Globus pallidus (tissue), 1 donor: Measurements from ENCODE around the gene MAP3K13.
A peak's percentile ranks its signal among the peaks of the same experiment; 100 is the strongest.
"Not testable (repeated sequence)": the region's sequence is repeated elsewhere in the genome, so short reads cannot be mapped to it uniquely, and the experiment has no call there.

ENCODE experiments used
- DNase-seq: peaks from one replicate; pipeline ENCODE4 v3.0.0-alpha.2; 2015; ENCODE audit warnings: low spot score

MAP3K13 gene

GRCh38 chr3:185342459-185343174 lies 20.3 kb upstream of the MAP3K13 start:
- no peak for DNase-seq

- no peak for DNase-seq
These were observed 15.5 kb upstream of the MAP3K13 start for GRCh38 chr3:185347399-185347798.

GRCh38 chr3:185350841-185351240 lies 12.1 kb upstream of the MAP3K13 start:
- DNase-seq, result no peak

- no peak for DNase-seq
These were observed 11.5 kb upstream of the MAP3K13 start for GRCh38 chr3:185351396-185351795.

GRCh38 chr3:185353225-185353624 lies 9.7 kb upstream of the MAP3K13 start:
- no peak for DNase-seq

- DNase-seq, result peak; percentile 63
These were observed 8.9 kb upstream of the MAP3K13 start for GRCh38 chr3:185353823-185354614.

GRCh38 chr3:185356499-185356898 lies 6.4 kb upstream of the MAP3K13 start:
- DNase-seq, result no peak

GRCh38 chr3:185361920-185362319 lies 1.0 kb upstream of the MAP3K13 start:
- DNase-seq, result no peak

GRCh38 chr3:185363662-185364203 lies 797 bp downstream of the MAP3K13 start:
- no peak for DNase-seq

- DNase-seq, result peak; percentile 20
These were observed 2.5 kb downstream of the MAP3K13 start for GRCh38 chr3:185365291-185366073.

- DNase-seq, result no peak
These were observed 3.1 kb downstream of the MAP3K13 start for GRCh38 chr3:185366074-185366335.

- no peak for DNase-seq
These were observed 4.0 kb downstream of the MAP3K13 start for GRCh38 chr3:185366913-185367312.

- not testable (repeated sequence) for DNase-seq
These were observed 7.4 kb downstream of the MAP3K13 start for GRCh38 chr3:185370349-185370748.

GRCh38 chr3:185371306-185372074 lies 8.6 kb downstream of the MAP3K13 start:
- no peak for DNase-seq

GRCh38 chr3:185381320-185382058 lies 18.6 kb downstream of the MAP3K13 start:
- DNase-seq, result no peak

GRCh38 chr3:185382154-185382553 lies 19.2 kb downstream of the MAP3K13 start:
- no peak for DNase-seq

- DNase-seq, result not testable (repeated sequence)
These were observed 23.6 kb downstream of the MAP3K13 start for GRCh38 chr3:185386515-185386914.

- no peak for DNase-seq
These were observed 24.7 kb downstream of the MAP3K13 start for GRCh38 chr3:185387646-185388045.

- DNase-seq, result no peak
These were observed 30.1 kb downstream of the MAP3K13 start for GRCh38 chr3:185393055-185393454.

- peak; percentile 71 for DNase-seq
These were observed 34.7 kb downstream of the MAP3K13 start for GRCh38 chr3:185397676-185398075.
